Lower lobe of right lung (tissue), 2 donors: Measurements from ENCODE around the gene TMEM132E. TPM values are rescaled to one million over a fixed set of nuclear protein-coding genes. Genes with fewer than 3 reads are reported as not detected.
A peak's percentile ranks its signal among the peaks of the same experiment; 100 is the strongest.

Experiments
- ATAC-seq, 2 donors: fragments of 200-7000 bp; cut with Tn5 transposase; one replicate each; pipeline ENCODE4 v1.9.1; 2020 to 2022; ENCODE audit warnings: mild to moderate bottlenecking in 2 of 2, moderate library complexity in 2 of 2
- DNase-seq: peaks from one replicate; pipeline ENCODE4 v3.0.0-alpha.2; 2020
- H3K27ac ChIP-seq: fragments of 200-600 bp; one replicate; pipeline ENCODE4 v1.8.0; 2022
- H3K27me3 ChIP-seq: fragments of 200-600 bp; one replicate; pipeline ENCODE4 v1.8.0; 2022; ENCODE audit warnings: low read depth
- H3K36me3 ChIP-seq: fragments of 200-600 bp; one replicate; pipeline ENCODE4 v1.8.0; 2022; ENCODE audit warnings: mild to moderate bottlenecking
- H3K4me1 ChIP-seq: fragments of 200-600 bp; one replicate; pipeline ENCODE4 v1.8.0; 2022
- H3K4me3 ChIP-seq: fragments of 200-600 bp; one replicate; pipeline ENCODE4 v1.8.0; 2022; ENCODE audit warnings: mild to moderate bottlenecking
- H3K9me3 ChIP-seq: fragments of 200-600 bp; one replicate; pipeline ENCODE4 v1.8.0; 2022
- CTCF ChIP-seq: fragments of 200-600 bp; IDR thresholded peaks from one replicate; pipeline ENCODE4 v1.8.0; 2022; ENCODE audit warnings: antibody characterized with exemption, mild to moderate bottlenecking
- intact Hi-C: fragments of 100-400 bp; cut with DNase I; formaldehyde crosslinking; loops from one replicate; pipeline ENCODE4 v1.11.0; 2022
- total RNA-seq: library from RNA; stranded (reverse); fragmentation: NEBNext Ultra II Directional; extraction: Animal tissue kit (Norgen Biotek cat#: 25700); gene quantifications from one replicate; pipeline ENCODE4 v1.2.1, GENCODE V29; 2021
- donor health status: DM: no; HTN: yes; CAD: no; lungs with severe emphysema.

TMEM132E gene
- total RNA-seq, 1 donor from 2014 or later = 0.53 TPM

GRCh38 chr17:34645594-34645993 is 66.2 kb downstream of the TMEM132E start:
- ATAC-seq (no peak), DNase-seq (peak; percentile 7)
- Histone ChIP-seq H3K4me1 (no peaks in the 10 kb centered on the region), H3K27me3 (peaks cover 20% of the 10 kb centered on the region), H3K27ac (no peak overlapping the region), H3K4me3 (no peak overlapping the region), H3K9me3 (no peaks in the 10 kb centered on the region), H3K36me3 (no peaks in the 10 kb centered on the region)
- intact Hi-C loops = no loop called here
- no peak for TF ChIP-seq CTCF

- intact Hi-C loops = no loop called here
- H3K27ac ChIP-seq = no peak overlapping the region
- H3K4me1 ChIP-seq = no peaks in the 10 kb centered on the region
- no peaks in the 10 kb centered on the region for H3K9me3 ChIP-seq
- ATAC-seq (no peak), DNase-seq (peak; percentile 17)
- peaks cover 23% of the 10 kb centered on the region for H3K27me3 ChIP-seq
- no peak for TF ChIP-seq CTCF
- no peaks in the 10 kb centered on the region for H3K36me3 ChIP-seq
- H3K4me3 ChIP-seq = no peak overlapping the region
These were observed 68.1 kb downstream of the TMEM132E start for GRCh38 chr17:34647511-34647910.

GRCh38 chr17:34650051-34650750 is 70.8 kb downstream of the TMEM132E start:
- H3K36me3 ChIP-seq = no peaks in the 10 kb centered on the region
- peaks cover 27% of the 10 kb centered on the region for H3K27me3 ChIP-seq
- no peaks in the 10 kb centered on the region for H3K9me3 ChIP-seq
- TF ChIP-seq CTCF = no peak
- H3K4me1 ChIP-seq = no peaks in the 10 kb centered on the region
- no peak overlapping the region for H3K4me3 ChIP-seq
- no peak for ATAC-seq
- no peak for DNase-seq
- H3K27ac ChIP-seq = no peak overlapping the region
- intact Hi-C loops = no loop called here

GRCh38 chr17:34651402-34651811 is 72.0 kb downstream of the TMEM132E start:
- peak; percentile 18 for DNase-seq

GRCh38 chr17:34652021-34652555 is 72.7 kb downstream of the TMEM132E start:
- DNase-seq (peak; percentile 4), ATAC-seq (no peak)
- intact Hi-C loops = no loop called here
- H3K36me3 ChIP-seq = no peaks in the 10 kb centered on the region
- no peak overlapping the region for H3K4me3 ChIP-seq
- TF ChIP-seq CTCF = no peak
- no peaks in the 10 kb centered on the region for H3K4me1 ChIP-seq
- no peaks in the 10 kb centered on the region for H3K9me3 ChIP-seq
- peaks cover 22% of the 10 kb centered on the region for H3K27me3 ChIP-seq
- H3K27ac ChIP-seq = no peak overlapping the region

More at GRCh38 chr17:34651402-34651811, 72.0 kb downstream of the TMEM132E start:
- H3K36me3 ChIP-seq = no peaks in the 10 kb centered on the region
- no peak for TF ChIP-seq CTCF
- no peaks in the 10 kb centered on the region for H3K4me1 ChIP-seq
- no peak overlapping the region for H3K27ac ChIP-seq
- H3K27me3 ChIP-seq = peaks cover 22% of the 10 kb centered on the region
- H3K4me3 ChIP-seq = no peak overlapping the region
- H3K9me3 ChIP-seq = no peaks in the 10 kb centered on the region
- no peak for ATAC-seq
- intact Hi-C loops = no loop called here
